ENCODE results near the gene LYRM7.
"Not testable (repeated sequence)": the region's sequence is repeated elsewhere in the genome, so short reads cannot be mapped to it uniquely, and the experiment has no call there.

Gene LYRM7

DNA sequence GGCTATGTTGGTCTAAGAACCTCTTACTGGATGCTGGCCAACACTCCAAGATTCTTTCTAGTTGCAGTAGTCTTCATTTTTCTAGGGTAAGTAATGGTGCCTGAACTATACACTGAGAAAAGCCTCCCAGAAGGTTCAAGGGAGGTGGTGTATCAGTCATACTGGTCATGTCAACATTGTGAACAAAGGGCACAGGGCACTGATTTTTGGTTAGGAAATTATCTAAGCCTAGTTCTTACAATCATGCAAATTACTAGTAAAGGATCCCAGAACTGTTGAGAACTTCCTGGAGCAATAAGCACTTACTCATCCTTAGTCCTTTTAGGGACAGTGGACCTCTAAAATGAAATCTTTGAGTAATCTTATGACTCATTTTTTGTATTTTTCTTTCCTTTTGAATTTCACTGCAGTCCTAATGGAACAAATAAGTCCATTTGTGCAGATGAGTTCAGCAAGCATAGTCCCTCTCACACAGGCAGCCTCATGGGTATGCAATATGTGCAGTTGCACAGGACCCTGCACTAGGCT, 72.0 kb downstream of the LYRM7 start:
- ChIA-PET CTCF (no interaction called here), POLR2A (no interaction called here)
- TF ChIP-seq, protein P1, sequence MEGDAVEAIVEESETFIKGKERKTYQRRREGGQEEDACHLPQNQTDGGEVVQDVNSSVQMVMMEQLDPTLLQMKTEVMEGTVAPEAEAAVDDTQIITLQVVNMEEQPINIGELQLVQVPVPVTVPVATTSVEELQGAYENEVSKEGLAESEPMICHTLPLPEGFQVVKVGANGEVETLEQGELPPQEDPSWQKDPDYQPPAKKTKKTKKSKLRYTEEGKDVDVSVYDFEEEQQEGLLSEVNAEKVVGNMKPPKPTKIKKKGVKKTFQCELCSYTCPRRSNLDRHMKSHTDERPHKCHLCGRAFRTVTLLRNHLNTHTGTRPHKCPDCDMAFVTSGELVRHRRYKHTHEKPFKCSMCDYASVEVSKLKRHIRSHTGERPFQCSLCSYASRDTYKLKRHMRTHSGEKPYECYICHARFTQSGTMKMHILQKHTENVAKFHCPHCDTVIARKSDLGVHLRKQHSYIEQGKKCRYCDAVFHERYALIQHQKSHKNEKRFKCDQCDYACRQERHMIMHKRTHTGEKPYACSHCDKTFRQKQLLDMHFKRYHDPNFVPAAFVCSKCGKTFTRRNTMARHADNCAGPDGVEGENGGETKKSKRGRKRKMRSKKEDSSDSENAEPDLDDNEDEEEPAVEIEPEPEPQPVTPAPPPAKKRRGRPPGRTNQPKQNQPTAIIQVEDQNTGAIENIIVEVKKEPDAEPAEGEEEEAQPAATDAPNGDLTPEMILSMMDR (IDR thresholded peaks at IDR 0.05; ENCODE audit: control extremely low read depth, extremely low read depth, low read depth, missing control alignments): no peak
- DNase-seq (ENCODE audit: extremely low spot score): no peak

GRCh38 chr5:131245312-131245711, 74.6 kb downstream of the LYRM7 start:
- CTCF ChIA-PET: interaction anchor here (0.7 to 2.7 kb wide), 7 partner anchors 8 to 142 kb away, joined by 3 to 6 read pairs (median 4); no protein-coding TSS in a partner anchor
- TF ChIP-seq, protein P1 (IDR thresholded peaks at IDR 0.05; ENCODE audit: control extremely low read depth, extremely low read depth, low read depth, missing control alignments): no peak
- POLR2A ChIA-PET: no interaction called here
- DNase-seq (ENCODE audit: extremely low spot score): no peak

- ChIA-PET CTCF (interaction anchor here (1.9 to 2.7 kb wide), 2 partner anchors 17 to 31 kb away, joined by 4 to 6 read pairs; no protein-coding TSS in a partner anchor), POLR2A (no interaction called here)
- TF ChIP-seq, protein P1 (IDR thresholded peaks at IDR 0.05; ENCODE audit: control extremely low read depth, extremely low read depth, low read depth, missing control alignments): no peak
- no peak for DNase-seq (ENCODE audit: extremely low spot score)
These were observed 75.2 kb downstream of the LYRM7 start for GRCh38 chr5:131245948-131246347.

DNA sequence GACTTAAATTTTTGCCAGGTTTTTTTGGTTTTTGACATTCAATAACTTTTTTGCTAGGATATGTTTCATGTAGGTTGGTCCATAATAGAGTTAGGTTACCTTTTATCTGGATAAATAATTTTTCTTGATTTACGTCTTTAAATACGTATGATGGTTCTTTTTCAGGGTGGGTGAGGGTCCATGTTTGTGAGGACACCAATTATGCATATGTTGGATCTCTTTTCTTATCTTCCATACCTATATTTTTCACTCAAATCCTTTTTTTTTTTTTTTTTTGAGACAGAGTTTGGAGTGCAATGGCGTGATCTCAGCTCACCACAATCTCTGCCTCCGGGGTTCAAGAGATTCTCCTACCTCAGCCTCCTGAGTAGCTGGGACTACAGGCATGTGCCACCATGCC, 75.8 kb downstream of the LYRM7 start:
- POLR2A ChIA-PET: no interaction called here
- DNase-seq (ENCODE audit: extremely low spot score): no peak
- TF ChIP-seq, protein P1 (IDR thresholded peaks at IDR 0.05; ENCODE audit: control extremely low read depth, extremely low read depth, low read depth, missing control alignments): no peak
- CTCF ChIA-PET: no interaction called here

- TF ChIP-seq, protein P1 (IDR thresholded peaks at IDR 0.05; ENCODE audit: control extremely low read depth, extremely low read depth, low read depth, missing control alignments): no peak
- ChIA-PET CTCF (interaction anchor here (0.6 to 4.1 kb wide), 12 partner anchors 8 to 132 kb away, joined by 3 to 16 read pairs (median 6); no protein-coding TSS in a partner anchor), POLR2A (interaction anchor here (0.7 kb wide), 1 partner anchor 20 kb away, joined by 4 read pairs; no protein-coding TSS in a partner anchor)
- no peak for DNase-seq (ENCODE audit: extremely low spot score)
These were observed 80.2 kb downstream of the LYRM7 start for GRCh38 chr5:131250751-131251475.

DNA sequence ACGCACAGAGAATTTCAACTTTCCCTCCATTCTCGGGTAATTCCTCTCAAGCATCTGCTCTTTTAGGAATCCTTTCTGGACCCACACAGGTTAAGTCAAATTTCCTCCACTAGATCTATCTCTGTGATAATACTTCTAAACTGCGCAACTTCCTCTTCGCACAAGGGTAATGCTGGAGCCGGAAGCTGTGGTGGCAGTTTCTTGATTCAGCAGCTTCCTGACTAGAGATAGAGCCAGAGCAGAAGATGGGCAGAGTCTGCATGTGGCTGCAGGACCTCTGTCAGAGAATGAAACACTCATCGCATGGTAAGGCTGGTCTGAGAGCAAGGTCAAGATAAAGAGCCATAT, 82.1 kb downstream of the LYRM7 start:
- POLR2A ChIA-PET: interaction anchor here (0.5 to 1.1 kb wide), 4 partner anchors 10 to 975 kb away, joined by 3 to 5 read pairs (median 4); no protein-coding TSS in a partner anchor
- TF ChIP-seq, protein P1 (IDR thresholded peaks at IDR 0.05; ENCODE audit: control extremely low read depth, extremely low read depth, low read depth, missing control alignments): no peak
- CTCF ChIA-PET: interaction anchor here (0.9 to 4.1 kb wide), 8 partner anchors 10 to 130 kb away, joined by 3 to 17 read pairs (median 4); partner anchors contain the start of gene CDC42SE2
- DNase-seq (ENCODE audit: extremely low spot score): peak; percentile 55

- CTCF ChIA-PET: interaction anchor here (0.8 to 4.1 kb wide), 6 partner anchors 12 to 129 kb away, joined by 3 to 17 read pairs (median 4); partner anchors contain the start of gene CDC42SE2
- POLR2A ChIA-PET; DNase-seq (ENCODE audit: extremely low spot score): not testable (repeated sequence)
These were observed 83.3 kb downstream of the LYRM7 start for GRCh38 chr5:131254025-131254424.

Data from GM10248 (cell line).